ENCODE data around the gene CCDC91.

Gene CCDC91

GRCh38 chr12:28539691-28540323, 349.6 kb downstream of the CCDC91 start:
- H3K36me3 ChIP-seq = no peaks in the 10 kb centered on the region
- H3K27me3 ChIP-seq = no peaks in the 10 kb centered on the region
- no peaks in the 10 kb centered on the region for H3K4me1 ChIP-seq
- DNase-seq = no peak
- no peaks in the 10 kb centered on the region for H3K9me3 ChIP-seq
- TF ChIP-seq CTCF (IDR thresholded peaks at IDR 0.05; ENCODE audit: low read depth, low read length) = no peak
- H3K4me3 ChIP-seq (ENCODE audit: low read depth, low read length) = no peak overlapping the region

DNA sequence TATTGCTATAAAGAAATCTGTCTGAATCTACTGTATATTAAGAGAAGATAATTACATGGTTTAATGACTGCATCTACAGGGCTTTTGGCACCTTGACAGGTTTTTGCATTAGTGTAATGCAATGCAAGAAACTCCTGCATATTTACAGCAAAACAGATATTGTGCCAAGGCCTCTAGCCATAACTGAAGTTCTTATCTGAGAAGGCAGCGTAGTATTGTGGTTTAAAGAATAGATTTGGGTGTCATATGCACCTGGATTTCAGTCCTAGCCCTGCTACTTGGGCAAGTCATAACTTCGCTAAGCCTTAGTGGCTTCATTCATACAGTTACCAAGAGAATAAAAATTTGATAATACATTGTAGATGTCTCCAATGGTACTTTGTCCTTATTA, 350.1 kb downstream of the CCDC91 start:
- Histone ChIP-seq H3K9me3 (no peaks in the 10 kb centered on the region), H3K36me3 (no peaks in the 10 kb centered on the region), H3K4me3 (ENCODE audit: low read depth, low read length) (no peak overlapping the region), H3K27me3 (no peaks in the 10 kb centered on the region), H3K4me1 (no peaks in the 10 kb centered on the region)
- no peak for DNase-seq
- no peak for TF ChIP-seq CTCF (IDR thresholded peaks at IDR 0.05; ENCODE audit: low read depth, low read length)

DNA sequence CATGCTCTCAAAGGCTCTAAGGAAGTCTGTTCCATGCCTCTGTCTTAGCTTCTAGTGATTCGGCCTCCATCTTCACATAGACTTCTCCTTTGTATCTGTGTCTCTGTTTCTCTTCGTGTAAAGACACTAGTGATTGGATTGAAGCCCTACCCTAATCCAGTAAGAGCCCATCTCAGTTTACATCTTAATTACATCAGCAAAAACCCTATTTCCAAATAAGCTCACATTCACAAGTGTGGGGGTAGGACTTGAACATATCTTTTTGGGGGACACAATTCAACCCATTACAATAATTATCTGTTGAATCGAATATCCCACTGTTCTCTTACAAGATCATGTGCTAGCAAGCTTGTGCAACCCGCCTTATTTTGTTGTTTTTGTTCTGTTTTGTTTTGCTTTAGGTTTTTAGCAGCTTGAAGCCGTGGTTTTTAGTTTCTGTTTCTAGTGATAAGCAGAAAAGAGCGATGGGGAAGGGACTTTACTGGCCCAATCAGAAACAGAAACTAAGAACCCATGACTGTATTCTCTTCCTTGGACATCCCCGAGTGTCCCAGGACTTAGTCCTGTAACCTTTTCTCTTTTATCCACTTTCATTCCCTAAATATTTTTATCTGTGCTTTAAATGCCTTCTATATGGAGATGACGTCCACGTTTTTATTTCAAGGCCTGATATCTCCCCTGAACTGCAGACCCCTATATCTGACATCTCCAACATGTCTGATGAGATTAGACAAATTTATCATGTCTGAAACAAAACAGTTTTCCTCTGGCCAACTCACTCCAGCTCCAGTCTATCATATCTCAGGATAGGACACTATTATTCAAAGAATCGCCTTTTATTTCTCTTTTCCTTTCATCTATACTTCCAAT, 353.0 kb downstream of the CCDC91 start:
- TF ChIP-seq CTCF (IDR thresholded peaks at IDR 0.05; ENCODE audit: low read depth, low read length) = no peak
- Histone ChIP-seq H3K27me3 (no peaks in the 10 kb centered on the region), H3K4me3 (ENCODE audit: low read depth, low read length) (no peak overlapping the region), H3K36me3 (no peaks in the 10 kb centered on the region), H3K4me1 (no peaks in the 10 kb centered on the region), H3K9me3 (no peaks in the 10 kb centered on the region)
- DNase-seq = no peak

GRCh38 chr12:28550757-28551704, 360.8 kb downstream of the CCDC91 start:
- H3K9me3 ChIP-seq = no peaks in the 10 kb centered on the region
- DNase-seq = no peak
- no peaks in the 10 kb centered on the region for H3K27me3 ChIP-seq
- no peak for TF ChIP-seq CTCF (IDR thresholded peaks at IDR 0.05; ENCODE audit: low read depth, low read length)
- no peak overlapping the region for H3K4me3 ChIP-seq (ENCODE audit: low read depth, low read length)
- H3K4me1 ChIP-seq = no peaks in the 10 kb centered on the region
- H3K36me3 ChIP-seq = no peaks in the 10 kb centered on the region

GRCh38 chr12:28552251-28552970, 362.2 kb downstream of the CCDC91 start:
- DNase-seq = no peak
- Histone ChIP-seq H3K4me1 (no peaks in the 10 kb centered on the region), H3K27me3 (no peaks in the 10 kb centered on the region), H3K9me3 (no peaks in the 10 kb centered on the region), H3K36me3 (no peaks in the 10 kb centered on the region), H3K4me3 (ENCODE audit: low read depth, low read length) (no peak overlapping the region)
- no peak for TF ChIP-seq CTCF (IDR thresholded peaks at IDR 0.05; ENCODE audit: low read depth, low read length)
